ENCODE results near the gene INTS11. TPM values are rescaled to one million over a fixed set of nuclear protein-coding genes. Genes with fewer than 3 reads are reported as not detected.
"Not testable (repeated sequence)": the region's sequence is repeated elsewhere in the genome, so short reads cannot be mapped to it uniquely, and the experiment has no call there.

The INTS11 gene
- total and polyA plus RNA-seq, 4 experiments from 2014 or later, result 68.3 to 173 (median 117) TPM

DNA sequence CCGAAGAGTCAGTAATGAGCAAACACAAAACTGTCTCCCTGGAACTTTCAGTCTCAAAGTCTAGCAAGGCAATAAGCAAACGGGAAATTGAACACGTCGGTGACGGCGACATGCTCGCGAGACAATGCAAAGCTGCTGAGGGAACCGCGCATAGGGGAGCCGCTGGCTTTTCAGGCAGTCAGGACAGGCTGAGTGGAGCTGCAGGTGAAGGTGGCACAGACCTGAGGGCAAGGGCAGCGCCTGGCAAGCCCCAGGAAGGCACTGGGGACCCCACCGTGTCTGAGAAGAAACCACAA, 4.9 kb downstream of the INTS11 start:
- ChIA-PET CTCF (ENCODE audit: partially characterized antibody) (no interaction called here), POLR2A (ENCODE audit: partially characterized antibody) (interaction anchor here (1.1 kb wide), 1 partner anchor 279 kb away, joined by 3 read pairs; no protein-coding TSS in a partner anchor)
- intact Hi-C loops (cut with micrococcal nuclease), result no loop called here
- H3K27ac Mint-ChIP-seq, result peak overlapping the region in 2 of 7 donors; percentile 6 to 24
- Histone ChIP-seq H3K27me3 (ENCODE audit: insufficient read depth, low read length) (no peaks in the 10 kb centered on the region), H3K4me3 (ENCODE audit: low read length in 2 of 2) (no peak overlapping the region), H3K36me3 (ENCODE audit: insufficient read depth, low read length) (peaks cover 22% of the 10 kb centered on the region), H3K4me1 (ENCODE audit: insufficient read depth, low read length) (peaks cover 17% of the 10 kb centered on the region), H3K9me3 (ENCODE audit: control insufficient read depth in 1 of 2, low read length in 2 of 2) (no peaks in the 10 kb centered on the region), H3K27ac (ENCODE audit: low read depth, low read length) (no peak overlapping the region)
- H3K27me3 Mint-ChIP-seq, result no peaks in the 10 kb centered on the region
- H3K4me1 Mint-ChIP-seq, result peaks cover 8 to 36% (median 23%) of the 10 kb centered on the region in 4 donors
- DNase-seq, result no peak
- H3K36me3 Mint-ChIP-seq, result peaks cover 3 to 27% of the 10 kb centered on the region in 2 donors
- H3K4me3 Mint-ChIP-seq, result no peak overlapping the region
- peaks cover 0 to 2% (median 0%) of the 10 kb centered on the region in 8 donors for H3K9me3 Mint-ChIP-seq

DNA sequence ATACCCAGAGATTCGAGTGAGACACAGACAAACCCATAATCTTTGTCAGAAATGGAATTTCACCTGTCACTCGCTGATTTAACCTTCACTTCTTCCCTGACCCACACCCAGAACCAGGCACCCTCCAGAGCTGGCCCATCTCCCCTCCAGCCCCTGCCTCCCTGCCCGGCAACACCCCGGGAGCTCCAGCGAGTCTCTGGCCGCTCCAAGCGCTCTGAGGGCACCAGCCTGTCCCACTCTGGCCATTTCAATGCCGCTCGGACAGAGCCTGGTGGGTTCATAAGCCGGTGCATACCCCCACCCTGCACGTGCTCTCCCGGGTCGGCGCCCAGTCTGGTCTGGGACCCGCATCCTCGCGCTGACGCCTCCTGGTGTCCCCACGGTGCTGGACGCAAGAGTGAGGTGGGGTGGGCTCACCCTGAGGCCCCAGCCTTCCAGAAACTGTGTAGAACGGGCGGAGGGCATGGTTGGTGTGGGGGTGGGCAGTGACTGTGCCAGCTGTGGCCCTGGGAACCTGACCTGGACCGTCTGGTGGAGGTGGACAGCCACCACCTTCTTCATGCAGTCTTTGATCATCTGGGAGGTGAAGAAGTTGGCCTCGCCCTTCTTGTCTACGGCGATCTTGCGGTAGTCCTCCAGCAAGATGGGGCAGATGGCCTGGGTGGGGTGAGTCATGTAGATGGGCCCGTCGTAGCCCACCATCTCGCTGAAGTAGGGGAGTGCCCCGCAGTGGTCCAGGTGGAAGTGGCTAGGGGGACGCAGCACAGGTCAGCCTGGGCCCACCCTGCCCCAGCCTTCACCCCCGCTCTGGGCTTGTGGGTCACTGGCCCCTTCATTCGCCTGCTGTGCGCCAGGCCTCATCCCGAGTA, 5.4 kb downstream of the INTS11 start:
- Mint-ChIP-seq H3K36me3 (peaks cover 3 to 25% of the 10 kb centered on the region in 2 donors), H3K9me3 (peaks cover 0 to 2% (median 0%) of the 10 kb centered on the region in 8 donors), H3K4me1 (peaks cover 8 to 33% (median 23%) of the 10 kb centered on the region in 4 donors), H3K4me3 (no peak overlapping the region), H3K27ac (peak overlapping the region in 2 of 7 donors; percentile 6 to 24), H3K27me3 (no peaks in the 10 kb centered on the region)
- no peak for DNase-seq
- Histone ChIP-seq H3K4me3 (ENCODE audit: low read length in 2 of 2) (no peak overlapping the region), H3K9me3 (ENCODE audit: control insufficient read depth in 1 of 2, low read length in 2 of 2) (no peaks in the 10 kb centered on the region), H3K27ac (ENCODE audit: low read depth, low read length) (no peak overlapping the region), H3K36me3 (ENCODE audit: insufficient read depth, low read length) (peaks cover 28% of the 10 kb centered on the region), H3K4me1 (ENCODE audit: insufficient read depth, low read length) (peaks cover 17% of the 10 kb centered on the region), H3K27me3 (ENCODE audit: insufficient read depth, low read length) (no peaks in the 10 kb centered on the region)
- CTCF ChIA-PET (ENCODE audit: partially characterized antibody), result no interaction called here
- POLR2A ChIA-PET (ENCODE audit: partially characterized antibody), result interaction anchor here (1.1 kb wide), 1 partner anchor 278 kb away, joined by 3 read pairs; no protein-coding TSS in a partner anchor
- intact Hi-C loops (cut with micrococcal nuclease), result no loop called here

GRCh38 chr1:1318131-1318652, 6.3 kb downstream of the INTS11 start:
- Histone ChIP-seq H3K27ac (ENCODE audit: low read depth, low read length) (no peak overlapping the region), H3K4me1 (ENCODE audit: insufficient read depth, low read length) (peaks cover 12% of the 10 kb centered on the region), H3K27me3 (ENCODE audit: insufficient read depth, low read length) (no peaks in the 10 kb centered on the region), H3K4me3 (ENCODE audit: low read length in 2 of 2) (no peak overlapping the region), H3K9me3 (ENCODE audit: control insufficient read depth in 1 of 2, low read length in 2 of 2) (no peaks in the 10 kb centered on the region), H3K36me3 (ENCODE audit: insufficient read depth, low read length) (peaks cover 35% of the 10 kb centered on the region)
- intact Hi-C loops (cut with micrococcal nuclease), result no loop called here
- ChIA-PET CTCF (ENCODE audit: partially characterized antibody) (no interaction called here), POLR2A (ENCODE audit: partially characterized antibody) (no interaction called here)
- peak overlapping the region in 1 of 8 donors; percentile 7 for H3K4me3 Mint-ChIP-seq
- H3K9me3 Mint-ChIP-seq, result no peaks in the 10 kb centered on the region
- DNase-seq, result no peak
- peaks cover 6 to 27% (median 17%) of the 10 kb centered on the region in 4 donors for H3K4me1 Mint-ChIP-seq
- H3K36me3 Mint-ChIP-seq, result peaks cover 3 to 28% of the 10 kb centered on the region in 2 donors
- no peaks in the 10 kb centered on the region for H3K27me3 Mint-ChIP-seq
- H3K27ac Mint-ChIP-seq, result peak overlapping the region in 1 of 7 donors; percentile 32

DNA sequence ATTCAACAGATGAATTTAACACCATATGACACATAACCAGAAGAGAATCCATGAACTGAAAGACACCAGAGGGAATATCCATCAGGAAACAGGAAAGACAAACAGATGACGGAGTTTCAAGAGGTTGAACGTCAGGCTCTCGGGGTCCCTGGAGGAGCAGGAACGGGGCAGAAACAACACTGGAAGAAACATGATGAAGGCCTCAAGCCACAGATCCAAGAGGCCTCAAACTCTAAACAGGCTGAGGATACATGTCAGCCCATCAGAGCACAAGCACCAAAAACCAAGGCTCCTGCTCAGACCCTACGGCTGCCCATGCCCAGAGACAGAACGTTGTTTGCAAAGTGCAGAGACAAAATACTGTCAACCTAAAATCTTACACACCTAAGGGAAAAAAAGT, 7.0 kb downstream of the INTS11 start:
- Histone ChIP-seq H3K4me1 (ENCODE audit: insufficient read depth, low read length) (peaks cover 6% of the 10 kb centered on the region), H3K27ac (ENCODE audit: low read depth, low read length) (no peak overlapping the region), H3K4me3 (ENCODE audit: low read length in 2 of 2) (no peak overlapping the region), H3K36me3 (ENCODE audit: insufficient read depth, low read length) (peaks cover 41% of the 10 kb centered on the region), H3K27me3 (ENCODE audit: insufficient read depth, low read length) (no peaks in the 10 kb centered on the region), H3K9me3 (ENCODE audit: control insufficient read depth in 1 of 2, low read length in 2 of 2) (no peaks in the 10 kb centered on the region)
- DNase-seq, result no peak
- Mint-ChIP-seq H3K27ac (no peak overlapping the region), H3K27me3 (no peaks in the 10 kb centered on the region), H3K9me3 (no peaks in the 10 kb centered on the region), H3K36me3 (peaks cover 3 to 32% of the 10 kb centered on the region in 2 donors), H3K4me1 (peaks cover 4 to 20% (median 13%) of the 10 kb centered on the region in 4 donors), H3K4me3 (peak overlapping the region in 1 of 8 donors; percentile 39)
- intact Hi-C loops (cut with micrococcal nuclease), result no loop called here
- CTCF ChIA-PET (ENCODE audit: partially characterized antibody), result no interaction called here
- POLR2A ChIA-PET (ENCODE audit: partially characterized antibody), result interaction anchor here (0.6 kb wide), 1 partner anchor 158 kb away, joined by 3 read pairs; no protein-coding TSS in a partner anchor

- H3K27me3 Mint-ChIP-seq; CTCF ChIA-PET (ENCODE audit: partially characterized antibody); H3K9me3 ChIP-seq (ENCODE audit: control insufficient read depth in 1 of 2, low read length in 2 of 2); POLR2A ChIA-PET (ENCODE audit: partially characterized antibody); H3K27ac Mint-ChIP-seq; H3K4me3 ChIP-seq (ENCODE audit: low read length in 2 of 2); DNase-seq; H3K4me3 Mint-ChIP-seq; H3K4me1 ChIP-seq (ENCODE audit: insufficient read depth, low read length); H3K27ac ChIP-seq (ENCODE audit: low read depth, low read length); H3K9me3 Mint-ChIP-seq; intact Hi-C loops (cut with micrococcal nuclease); H3K27me3 ChIP-seq (ENCODE audit: insufficient read depth, low read length): not testable (repeated sequence)
- H3K36me3 Mint-ChIP-seq, result peaks cover 3 to 32% of the 10 kb centered on the region in 2 donors
- peaks cover 45% of the 10 kb centered on the region for H3K36me3 ChIP-seq (ENCODE audit: insufficient read depth, low read length)
- peaks cover 1 to 13% (median 6%) of the 10 kb centered on the region in 4 donors for H3K4me1 Mint-ChIP-seq
Measured at GRCh38 chr1:1316199-1316598, 8.3 kb downstream of the INTS11 start.

- POLR2A ChIA-PET (ENCODE audit: partially characterized antibody), result no interaction called here
Measured at GRCh38 chr1:1315435-1315954, 9.0 kb downstream of the INTS11 start.

GRCh38 chr1:1314678-1315335, 9.7 kb downstream of the INTS11 start:
- H3K27ac ChIP-seq (ENCODE audit: low read depth, low read length), result no peak overlapping the region
- H3K9me3 ChIP-seq (ENCODE audit: control insufficient read depth in 1 of 2, low read length in 2 of 2), result no peaks in the 10 kb centered on the region
- Mint-ChIP-seq H3K36me3 (peaks cover 3 to 30% of the 10 kb centered on the region in 2 donors), H3K4me3 (no peak overlapping the region), H3K9me3 (no peaks in the 10 kb centered on the region), H3K27me3 (no peaks in the 10 kb centered on the region), H3K4me1 (peaks cover 0 to 8% (median 4%) of the 10 kb centered on the region in 4 donors), H3K27ac (peak overlapping the region in 1 of 7 donors; percentile 64)
- peaks cover 44% of the 10 kb centered on the region for H3K36me3 ChIP-seq (ENCODE audit: insufficient read depth, low read length)
- ChIA-PET POLR2A (ENCODE audit: partially characterized antibody) (no interaction called here), CTCF (ENCODE audit: partially characterized antibody) (no interaction called here)
- no peaks in the 10 kb centered on the region for H3K27me3 ChIP-seq (ENCODE audit: insufficient read depth, low read length)
- H3K4me3 ChIP-seq (ENCODE audit: low read length in 2 of 2), result no peak overlapping the region
- no peak for DNase-seq
- no peaks in the 10 kb centered on the region for H3K4me1 ChIP-seq (ENCODE audit: insufficient read depth, low read length)
- intact Hi-C loops (cut with micrococcal nuclease), result no loop called here

More at GRCh38 chr1:1315435-1315954, 9.0 kb downstream of the INTS11 start:
- Histone ChIP-seq H3K9me3 (ENCODE audit: control insufficient read depth in 1 of 2, low read length in 2 of 2) (no peaks in the 10 kb centered on the region), H3K36me3 (ENCODE audit: insufficient read depth, low read length) (peaks cover 44% of the 10 kb centered on the region), H3K4me3 (ENCODE audit: low read length in 2 of 2) (no peak overlapping the region), H3K27me3 (ENCODE audit: insufficient read depth, low read length) (no peaks in the 10 kb centered on the region), H3K27ac (ENCODE audit: low read depth, low read length) (no peak overlapping the region), H3K4me1 (ENCODE audit: insufficient read depth, low read length) (no peaks in the 10 kb centered on the region)
- CTCF ChIA-PET (ENCODE audit: partially characterized antibody), result no interaction called here
- peaks cover 1 to 13% (median 6%) of the 10 kb centered on the region in 4 donors for H3K4me1 Mint-ChIP-seq
- H3K27me3 Mint-ChIP-seq, result no peaks in the 10 kb centered on the region
- peaks cover 3 to 33% of the 10 kb centered on the region in 2 donors for H3K36me3 Mint-ChIP-seq
- intact Hi-C loops (cut with micrococcal nuclease), result no loop called here
- H3K4me3 Mint-ChIP-seq, result no peak overlapping the region
- no peaks in the 10 kb centered on the region for H3K9me3 Mint-ChIP-seq
- no peak for DNase-seq
- H3K27ac Mint-ChIP-seq, result no peak overlapping the region
